SU-DHL-6 (cell line): ENCODE data around the gene UBE3B.

ENCODE experiments used
- H2AFZ ChIP-seq: fragments of 200-600 bp; sonication (generic); 2 replicates; pipeline ENCODE4 v1.6.1; 2014; ENCODE audit warnings: low read depth, mild to moderate bottlenecking, moderate library complexity, mixed read lengths, antibody characterized with exemption, low read length; ENCODE audit not compliant: severe bottlenecking
- H3F3A ChIP-seq: fragments of 200-600 bp; shearing (Covaris generic); 2 replicates; pipeline ENCODE4 v1.6.0; 2016; ENCODE audit warnings: antibody characterized with exemption, mild to moderate bottlenecking; ENCODE audit not compliant: insufficient read depth
- H3K27ac ChIP-seq: fragments of 200-600 bp; sonication (generic); 2 replicates; pipeline ENCODE4 v1.5.1; 2016; ENCODE audit warnings: low read depth, mild to moderate bottlenecking, low read length, moderate library complexity, mixed read lengths
- H3K27me3 ChIP-seq: fragments of 200-600 bp; sonication (generic), shearing (Covaris generic); 2 replicates; pipeline ENCODE4 v1.6.0; 2014; ENCODE audit warnings: mild to moderate bottlenecking, low read length
- H3K36me3 ChIP-seq: fragments of 200-600 bp; sonication (generic); 2 replicates; pipeline ENCODE4 v1.6.1; 2014; ENCODE audit warnings: mild to moderate bottlenecking, low read length, mixed read lengths
- H3K4me2 ChIP-seq: fragments of 300-600, 200-600 bp; shearing (Covaris generic), sonication (generic); 2 replicates; pipeline ENCODE4 v1.6.0; 2014; ENCODE audit warnings: low read length, low read depth, mild to moderate bottlenecking; ENCODE audit not compliant: poor library complexity, severe bottlenecking
- H3K4me3 ChIP-seq: fragments of 200-600 bp; sonication (generic); 2 replicates; pipeline ENCODE4 v1.5.1; 2014; ENCODE audit warnings: antibody characterized with exemption, low read length, mild to moderate bottlenecking, mixed read lengths; ENCODE audit not compliant: insufficient read depth, poor library complexity, severe bottlenecking
- H3K79me2 ChIP-seq: fragments of 200-600 bp; sonication (generic); 2 replicates; pipeline ENCODE4 v1.6.1; 2014; ENCODE audit warnings: mild to moderate bottlenecking, low read length, moderate library complexity; ENCODE audit not compliant: insufficient read depth
- H3K9ac ChIP-seq: fragments of 200-600 bp; sonication (generic); 2 replicates; pipeline ENCODE4 v1.7.0; 2014; ENCODE audit warnings: mild to moderate bottlenecking, low read length
- H3K9me2 ChIP-seq: fragments of 200-600 bp; sonication (generic); replicated peaks from 2 replicates; pipeline ENCODE4 v1.6.1; 2014; ENCODE audit warnings: low read length; ENCODE audit not compliant: insufficient read depth
- H3K9me3 ChIP-seq: fragments of 200-600 bp; sonication (generic); 2 replicates; pipeline ENCODE4 v1.6.1; 2014; ENCODE audit warnings: low read length, mixed read lengths; ENCODE audit not compliant: insufficient read depth
- H4K20me1 ChIP-seq: fragments of 200-600 bp; sonication (generic); 2 replicates; pipeline ENCODE4 v1.6.1; 2014; ENCODE audit warnings: low read depth, mild to moderate bottlenecking, antibody characterized with exemption, low read length, moderate library complexity, mixed read lengths
- CTCF ChIP-seq: fragments of 200-600 bp; sonication (generic); IDR thresholded peaks from one replicate; pipeline ENCODE4 v1.5.1; 2017; ENCODE audit warnings: antibody characterized with exemption, mild to moderate bottlenecking, low read length, moderate library complexity; ENCODE audit not compliant: insufficient read depth, poor library complexity, severe bottlenecking
- EZH2phosphoT487 ChIP-seq: fragments of 200-600 bp; sonication (generic), shearing (Covaris generic); conservative IDR thresholded peaks from 2 replicates; pipeline ENCODE4 v1.6.1; 2018; ENCODE audit warnings: mild to moderate bottlenecking, antibody characterized with exemption, low read length, moderate library complexity, mixed read lengths

Gene UBE3B

DNA sequence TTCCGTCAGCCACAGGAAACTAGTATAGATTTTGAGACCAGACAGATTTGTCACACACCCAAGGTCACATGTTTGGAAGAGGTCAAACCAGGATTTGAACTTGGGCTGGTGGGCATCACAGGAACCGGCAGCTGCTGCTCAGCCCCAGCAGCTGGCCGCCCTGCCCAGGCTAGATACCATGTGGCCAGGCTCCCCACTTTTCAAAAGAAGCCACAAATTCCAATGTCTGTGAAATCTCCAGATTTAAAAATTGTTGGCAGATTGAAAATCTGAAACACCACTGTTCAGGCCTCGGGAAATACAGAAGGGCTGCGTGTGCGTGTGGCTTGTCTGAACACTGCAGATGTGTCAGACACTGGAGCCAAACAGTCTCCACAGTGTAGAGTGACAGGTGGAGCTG is 65.4 kb downstream of the UBE3B start:
- H3K9ac ChIP-seq, result no peak overlapping the region
- no peak overlapping the region for H3K27ac ChIP-seq
- H4K20me1 ChIP-seq, result no peaks in the 10 kb centered on the region
- no peak overlapping the region for H3K4me3 ChIP-seq
- H3K9me3 ChIP-seq, result no peaks in the 10 kb centered on the region
- H3K9me2 ChIP-seq, result no peaks in the 10 kb centered on the region
- no peaks in the 10 kb centered on the region for H3K36me3 ChIP-seq
- H3F3A ChIP-seq, result no peaks in the 10 kb centered on the region
- H3K4me2 ChIP-seq, result no peak overlapping the region
- no peak overlapping the region for H2AFZ ChIP-seq
- no peaks in the 10 kb centered on the region for H3K79me2 ChIP-seq
- TF ChIP-seq EZH2phosphoT487 (no peak), CTCF (no peak)
- no peaks in the 10 kb centered on the region for H3K27me3 ChIP-seq

GRCh38 chr12:109544955-109545531 is 67.6 kb downstream of the UBE3B start:
- Histone ChIP-seq H3F3A (no peaks in the 10 kb centered on the region), H3K27ac (no peak overlapping the region), H3K4me3 (no peak overlapping the region), H3K9me3 (no peaks in the 10 kb centered on the region), H3K36me3 (no peaks in the 10 kb centered on the region), H3K79me2 (no peaks in the 10 kb centered on the region), H3K4me2 (no peak overlapping the region), H4K20me1 (no peaks in the 10 kb centered on the region), H3K9me2 (no peaks in the 10 kb centered on the region), H3K27me3 (no peaks in the 10 kb centered on the region), H3K9ac (no peak overlapping the region), H2AFZ (no peak overlapping the region)
- no peak for TF ChIP-seq CTCF
- TF ChIP-seq EZH2phosphoT487, result no peak

DNA sequence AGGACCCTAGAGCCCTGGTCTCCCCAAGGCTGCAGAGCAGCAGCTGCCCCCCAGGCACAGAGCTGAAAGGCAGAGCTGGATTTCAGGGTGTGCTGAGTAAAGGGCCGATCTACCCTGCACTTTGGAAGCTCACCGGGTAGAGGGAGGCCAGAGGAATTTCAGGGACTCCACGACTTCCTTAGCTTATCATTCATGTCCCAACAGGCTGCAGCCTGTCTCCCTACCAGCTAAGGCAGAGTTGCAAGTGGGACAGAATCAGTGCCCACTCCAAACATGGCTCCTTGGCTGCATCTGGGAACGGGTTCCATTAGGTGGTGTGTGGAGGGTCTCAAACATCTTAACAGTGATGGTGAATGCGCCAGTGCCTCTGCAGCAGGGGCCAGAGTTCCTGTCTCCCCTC is 68.4 kb downstream of the UBE3B start:
- Histone ChIP-seq H3K36me3 (no peaks in the 10 kb centered on the region), H3K9me3 (no peaks in the 10 kb centered on the region), H3K27me3 (no peaks in the 10 kb centered on the region), H3K9ac (no peak overlapping the region), H2AFZ (no peak overlapping the region), H3K9me2 (no peaks in the 10 kb centered on the region), H4K20me1 (no peaks in the 10 kb centered on the region), H3F3A (no peaks in the 10 kb centered on the region), H3K79me2 (no peaks in the 10 kb centered on the region), H3K4me3 (no peak overlapping the region), H3K4me2 (no peak overlapping the region), H3K27ac (no peak overlapping the region)
- TF ChIP-seq EZH2phosphoT487 (no peak), CTCF (no peak)
